Hair follicle dermal papilla cell (primary cell): Measurements from ENCODE around the gene TRIM58. TPM values are rescaled to one million over a fixed set of nuclear protein-coding genes. Genes with fewer than 3 reads are reported as not detected.

Source experiments
- total RNA-seq: library from RNA; depleted of rRNA; stranded (reverse); fragments of >200 nt; gene quantifications from 2 replicates; pipeline ENCODE4 v1.2.3, GENCODE V29; 2012

Gene TRIM58
- total RNA-seq = 1.9 and 2.4 TPM in 2 replicates

GRCh38 chr1:247857069-247857984 is at the start of gene TRIM58:
Gene TRIM58 (plus strand): TSS chr1:247857187. CDS start chr1:247857247, 60 bp downstream.

GRCh38 chr1:247824023-247824422 is 33.0 kb upstream of the TRIM58 start, which contains the start of gene OR14A16:
Gene OR14A16 (minus strand): TSS chr1:247824119. CDS start chr1:247815729, 8,390 bp downstream.

GRCh38 chr1:247841796-247842195 is 15.2 kb upstream of the TRIM58 start, which contains the start of gene OR11L1:
Gene OR11L1 (minus strand): TSS chr1:247841896. CDS start chr1:247841896, 0 bp downstream.

DNA sequence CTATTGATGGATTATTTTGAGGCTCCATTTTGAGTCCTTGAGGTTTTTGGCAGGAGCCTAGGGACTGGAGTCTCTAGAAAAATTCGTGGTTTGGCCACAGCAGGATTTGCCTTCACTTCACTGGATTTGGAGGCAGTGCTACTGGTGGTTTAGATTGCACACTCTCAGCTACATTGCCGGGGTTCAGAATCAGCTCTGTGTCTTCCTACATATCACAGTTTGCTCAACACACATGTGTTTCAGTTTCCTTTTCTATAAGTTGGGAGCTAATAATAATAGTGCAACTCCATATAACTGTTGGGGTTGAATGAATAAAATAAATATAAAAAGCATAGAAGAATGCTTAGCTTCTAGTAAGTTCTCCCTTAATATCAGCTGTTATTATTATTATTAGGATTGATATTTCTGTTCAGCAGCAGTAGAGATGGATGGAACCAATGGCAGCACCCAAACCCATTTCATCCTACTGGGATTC is 38.2 kb downstream of the TRIM58 start, which contains the start of gene OR2W3:
OR2W3 (plus strand) TSS at position 425 of the 475 bp plus-strand sequence; CDS start at position 425, 0 bp downstream.

DNA sequence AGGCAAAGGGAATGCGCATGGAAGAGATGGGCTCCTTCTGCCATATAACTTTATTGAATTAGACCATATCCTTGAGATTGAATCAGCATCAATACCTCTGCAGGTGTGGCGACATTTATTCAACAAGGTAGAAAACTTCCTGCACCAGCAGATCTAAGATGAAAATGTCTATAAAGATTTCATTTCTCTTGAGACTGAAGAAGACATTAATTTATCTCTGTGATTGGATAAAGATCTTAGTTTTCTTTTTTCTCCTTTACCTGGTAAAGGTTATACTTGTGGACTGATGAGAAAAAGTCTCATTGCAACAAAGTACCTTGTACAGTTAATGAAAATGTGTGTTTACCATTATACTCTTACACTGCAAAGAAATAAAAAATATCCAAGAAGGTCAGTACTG is 63.0 kb downstream of the TRIM58 start, which contains the start of gene OR2T8:
OR2T8 (plus strand) TSS at position 301 of the 400 bp plus-strand sequence. CDS start 766 bp downstream, outside the sequence.

GRCh38 chr1:247924868-247925267 is 67.9 kb downstream of the TRIM58 start, which contains the start of gene OR2AJ1:
Gene OR2AJ1 (plus strand): TSS chr1:247924889. CDS start chr1:247933769, 8,880 bp downstream.

Other genes starting within 250 kb of the TRIM58 start
- not detected in 2 replicates for gene OR13G1, start 177.4 kb upstream of the TRIM58 start, total RNA-seq
- not detected in 2 replicates for gene OR6F1, start 140.5 kb upstream of the TRIM58 start, total RNA-seq
- 0.49 TPM in 1 of 2 replicates, not detected in the other for gene OR14K1, start 118.6 kb upstream of the TRIM58 start, total RNA-seq
- gene OR14A2, start 109.0 kb upstream of the TRIM58 start, total RNA-seq = not detected in 2 replicates
- not detected in 2 replicates for gene OR1C1, start 96.6 kb upstream of the TRIM58 start, total RNA-seq
- gene OR14A16, start 33.1 kb upstream of the TRIM58 start, total RNA-seq = not detected in 2 replicates
- gene OR11L1, start 15.3 kb upstream of the TRIM58 start, total RNA-seq = not detected in 2 replicates
- gene OR2W3, start 38.4 kb downstream of the TRIM58 start, total RNA-seq = 0.65 and 1.7 TPM in 2 replicates
- not detected in 2 replicates for gene OR2T8, start 63.1 kb downstream of the TRIM58 start, total RNA-seq
- not detected in 2 replicates for gene OR2AJ1, start 67.7 kb downstream of the TRIM58 start, total RNA-seq
- gene OR2L8, start 91.7 kb downstream of the TRIM58 start, total RNA-seq = 0.97 TPM in 1 of 2 replicates, not detected in the other
- gene OR2AK2, start 108.0 kb downstream of the TRIM58 start, total RNA-seq = 0.49 TPM in 1 of 2 replicates, not detected in the other
- 0.12 and 0.32 TPM in 2 replicates for gene OR2L5, start 156.5 kb downstream of the TRIM58 start, total RNA-seq
- gene OR2L2, start 172.9 kb downstream of the TRIM58 start, total RNA-seq = under 0.01 TPM in 1 of 2 replicates, not detected in the other
- 0.16 TPM in 1 of 2 replicates, not detected in the other for gene OR2L3, start 189.6 kb downstream of the TRIM58 start, total RNA-seq
- 0.16 TPM in 1 of 2 replicates, not detected in the other for gene OR2L13, start 238.0 kb downstream of the TRIM58 start, total RNA-seq